HG02970 (cell line): ENCODE results near the gene SFXN5.
A peak's percentile ranks its signal among the peaks of the same experiment; 100 is the strongest.
"Not testable (repeated sequence)": the region's sequence is repeated elsewhere in the genome, so short reads cannot be mapped to it uniquely, and the experiment has no call there.

Experiments used
- ATAC-seq: cut with Tn5 transposase; IDR thresholded peaks from one replicate; pipeline ENCODE4 v1.9.1; 2021; ENCODE audit warnings: mild to moderate bottlenecking, moderate library complexity, moderate number of reproducible peaks; ENCODE audit not compliant: unreplicated experiment, low FRiP score

Gene SFXN5

DNA sequence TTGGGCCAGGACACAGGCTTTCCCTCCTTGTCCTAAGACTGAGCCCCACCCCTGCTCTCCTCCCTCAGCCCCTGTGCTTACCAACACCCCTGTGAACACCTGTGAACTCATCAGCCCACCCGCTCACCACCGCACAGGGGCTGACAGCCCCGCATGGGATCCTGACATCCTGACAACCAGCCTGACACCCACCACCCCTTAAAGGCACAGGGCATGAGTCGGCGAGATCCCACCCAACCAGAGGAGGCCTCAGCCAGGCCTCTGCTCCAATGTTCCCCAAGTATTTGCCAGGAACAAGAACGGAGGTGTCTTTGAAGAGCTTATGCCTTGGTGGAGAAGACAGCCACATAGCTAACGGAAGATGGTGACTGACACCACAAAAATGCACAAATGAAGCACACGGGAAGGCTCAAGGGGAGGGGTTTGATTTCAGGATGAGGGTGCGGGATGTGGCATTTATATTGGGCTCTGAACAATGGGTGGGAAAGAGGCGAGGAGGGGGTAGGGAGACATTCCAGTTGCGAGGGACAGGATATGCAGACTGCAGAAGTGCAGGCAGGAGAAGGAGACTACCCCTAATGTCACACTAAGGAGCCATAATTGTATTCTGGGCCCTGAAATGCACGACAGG, 30.2 kb upstream of the SFXN5 start:
- no peak for ATAC-seq

DNA sequence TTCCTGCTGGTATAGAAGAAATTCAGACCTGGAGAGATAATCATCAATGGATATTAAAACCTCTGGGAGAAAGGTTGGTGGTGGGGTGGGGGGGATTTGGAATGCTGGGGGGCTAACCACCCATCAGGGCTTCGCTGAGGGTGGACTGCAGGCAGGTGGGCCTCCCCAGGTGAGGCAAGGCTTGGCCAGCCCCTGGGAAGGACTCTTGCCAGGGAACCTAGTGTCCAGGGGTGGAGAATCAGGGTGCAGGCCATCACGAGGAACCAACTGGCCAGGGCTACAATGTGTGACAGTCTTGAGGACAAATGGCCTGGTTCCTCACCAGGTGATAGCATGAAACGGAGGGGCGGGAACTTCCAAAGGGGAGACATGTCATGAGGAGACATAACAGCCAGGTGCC, 29.4 kb upstream of the SFXN5 start:
- no peak for ATAC-seq

DNA sequence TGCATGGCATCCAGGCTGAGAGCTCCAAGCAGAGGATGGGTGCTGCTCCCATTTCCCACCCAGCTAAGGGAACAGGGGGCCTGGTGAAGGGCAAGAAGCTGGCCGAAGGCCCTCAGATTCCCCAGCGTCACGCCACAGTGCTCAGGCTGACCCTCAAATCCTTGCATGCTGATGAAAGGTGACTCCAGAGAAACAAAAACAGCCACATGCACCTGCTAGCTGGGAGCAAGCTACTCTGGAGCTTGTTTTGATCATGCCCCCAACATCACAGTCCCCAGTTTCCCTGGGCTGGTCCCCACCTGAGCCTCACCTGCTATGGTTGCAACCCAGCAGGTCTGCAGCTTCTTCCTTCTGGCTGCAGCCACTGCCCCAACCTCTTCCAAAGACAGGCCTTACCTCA, 28.0 kb upstream of the SFXN5 start:
- no peak for ATAC-seq

DNA sequence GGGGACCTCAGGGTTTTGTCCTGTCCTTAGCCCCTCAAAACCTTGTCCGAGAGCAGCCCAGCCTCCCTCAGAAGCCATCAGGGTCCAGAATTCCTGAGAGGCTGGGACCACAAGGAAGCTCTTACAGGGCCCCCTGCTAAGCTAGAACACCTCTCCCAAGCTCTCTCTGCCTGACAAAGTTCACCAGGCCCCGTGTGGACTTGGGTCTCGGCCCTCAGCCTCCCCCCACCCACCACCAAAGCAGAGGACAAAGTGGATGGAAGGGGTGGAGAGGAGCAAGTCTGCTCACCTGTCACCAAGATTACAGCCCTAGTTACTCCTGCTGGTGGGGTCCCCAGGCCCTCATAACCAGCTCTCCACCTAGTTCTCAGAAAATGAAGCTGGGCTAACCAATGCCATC, 24.4 kb upstream of the SFXN5 start:
- ATAC-seq: no peak

DNA sequence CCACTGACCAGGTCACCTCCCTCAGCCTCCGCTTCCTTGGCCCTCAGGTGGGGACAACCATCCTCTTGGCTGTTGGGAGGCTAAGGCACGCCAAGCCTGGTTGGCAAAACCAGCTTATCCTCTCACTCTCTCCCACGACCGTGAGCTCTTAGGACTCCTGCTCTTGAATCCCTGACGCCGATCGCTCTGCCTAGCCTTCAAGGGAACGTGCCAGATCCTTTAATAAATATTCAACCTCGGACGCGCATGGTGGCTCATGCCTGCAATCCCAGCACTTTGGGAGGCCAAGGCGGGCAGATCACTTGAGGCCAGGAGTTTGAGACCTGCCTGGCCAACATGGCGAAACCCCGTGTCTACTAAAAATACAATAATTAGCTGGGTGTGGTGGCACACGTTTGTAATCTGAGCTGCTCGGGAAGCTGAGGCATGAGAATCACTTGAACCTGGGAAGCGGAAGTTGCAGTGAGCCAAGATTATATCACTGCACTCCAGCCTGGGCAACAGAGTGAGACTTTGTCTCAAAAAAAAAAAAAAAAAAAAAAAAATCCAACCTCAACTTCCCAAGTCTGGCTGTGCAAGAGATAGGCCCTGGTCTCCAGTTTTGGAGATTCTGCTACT, 22.2 kb upstream of the SFXN5 start:
- ATAC-seq: not testable (repeated sequence)

DNA sequence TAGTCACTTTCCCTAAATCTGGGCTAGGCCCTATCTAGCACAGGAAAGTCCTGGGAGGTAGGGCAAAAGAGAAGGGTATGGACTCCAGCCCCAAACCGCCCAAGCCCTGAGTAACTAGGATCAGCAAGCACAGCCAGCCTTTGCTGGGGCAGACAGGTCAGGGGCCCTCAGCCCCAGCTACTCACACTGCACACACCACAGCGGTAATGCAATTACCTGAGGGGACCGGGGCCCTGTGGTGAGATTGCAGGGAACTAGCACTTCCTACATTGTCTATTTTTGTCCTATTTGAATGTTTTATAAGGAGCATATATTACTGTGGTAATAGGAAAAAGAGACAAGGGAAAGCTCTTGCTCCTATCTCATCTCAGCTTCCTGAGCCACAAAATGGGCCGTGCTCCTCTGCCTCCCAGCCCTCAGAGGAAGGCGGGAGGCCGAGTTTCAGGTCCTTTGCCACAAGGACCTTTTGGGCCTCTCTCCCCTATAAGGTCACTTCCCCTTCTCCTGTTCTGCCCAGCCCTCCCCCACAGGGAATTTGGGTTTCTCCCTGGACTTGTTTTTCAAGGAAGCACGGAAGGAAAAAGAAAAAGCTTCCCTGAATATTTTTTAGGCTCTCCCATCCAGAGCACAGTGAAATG, 20.8 kb upstream of the SFXN5 start:
- ATAC-seq: no peak

DNA sequence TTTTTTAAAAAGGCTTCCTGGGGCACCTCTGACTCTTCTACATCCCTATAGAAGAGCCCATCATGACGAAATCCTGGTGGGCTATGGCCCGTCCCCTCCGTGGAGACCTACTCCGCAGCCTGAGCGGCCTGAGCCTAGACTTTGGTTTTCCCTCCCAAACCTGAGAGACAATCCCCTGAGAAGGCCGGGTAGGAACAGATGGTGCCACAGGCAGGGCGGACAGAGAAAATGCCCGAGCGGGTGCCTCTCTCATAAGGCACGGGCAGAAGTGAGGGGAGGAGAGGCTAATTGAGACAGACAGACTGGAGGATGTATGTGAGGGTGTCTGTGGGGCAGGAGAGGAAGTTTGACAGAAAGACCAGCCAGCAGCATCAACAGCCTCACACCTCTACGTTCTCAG, 20.2 kb upstream of the SFXN5 start:
- no peak for ATAC-seq

DNA sequence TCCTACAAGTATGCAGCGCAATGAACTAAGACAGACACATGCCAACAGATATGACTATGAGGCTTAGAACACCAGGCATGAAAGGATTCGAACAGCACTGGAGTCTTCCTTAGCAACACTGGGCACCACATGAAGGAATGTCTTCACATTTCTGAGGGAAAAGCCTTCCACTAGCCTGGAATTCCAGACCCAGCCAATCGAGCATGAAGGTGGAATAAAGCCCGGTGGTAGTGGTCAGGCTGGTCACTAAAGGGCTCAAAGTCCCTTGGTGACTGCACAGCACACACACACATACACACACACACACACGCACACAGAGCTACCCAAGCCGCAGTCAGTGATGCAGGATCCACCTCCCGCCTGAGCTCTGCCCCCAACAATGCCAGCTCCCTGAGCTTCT, 19.7 kb upstream of the SFXN5 start:
- no peak for ATAC-seq

DNA sequence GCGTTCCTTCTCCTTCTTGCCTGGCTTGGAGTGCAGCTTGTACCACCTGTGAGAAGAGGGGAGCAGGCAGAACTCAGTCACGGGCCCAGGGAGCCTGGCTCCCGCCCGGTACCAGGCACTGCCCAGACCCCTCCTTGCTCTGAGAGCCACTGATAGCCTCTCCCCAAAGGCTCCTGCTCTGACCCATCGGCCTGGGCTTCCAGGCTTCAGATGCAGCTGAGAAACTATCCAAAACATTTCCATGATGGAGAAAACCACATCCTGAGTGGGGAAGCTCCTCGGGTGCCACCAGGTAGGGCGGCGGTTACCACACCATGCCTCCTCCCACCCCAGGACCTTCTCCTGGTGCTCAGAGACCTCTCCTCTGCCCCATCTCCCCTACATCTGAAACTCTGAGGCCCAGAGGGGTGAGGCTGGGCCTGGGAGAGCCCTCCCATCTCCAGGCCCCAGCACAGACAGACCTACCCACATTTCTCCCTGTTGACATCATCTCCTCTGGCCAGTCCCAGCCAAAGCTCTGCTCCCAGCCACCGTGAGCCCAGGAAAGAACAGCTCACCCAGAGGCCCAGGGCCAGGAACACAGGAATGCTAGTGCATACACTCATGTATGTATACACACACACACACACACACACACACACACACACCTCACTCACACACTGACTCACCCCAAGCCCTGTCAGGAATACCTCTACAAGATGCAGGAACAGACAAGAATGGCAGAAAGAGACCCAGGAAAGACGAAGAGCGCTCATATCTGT, 17.9 kb upstream of the SFXN5 start:
- ATAC-seq: no peak

DNA sequence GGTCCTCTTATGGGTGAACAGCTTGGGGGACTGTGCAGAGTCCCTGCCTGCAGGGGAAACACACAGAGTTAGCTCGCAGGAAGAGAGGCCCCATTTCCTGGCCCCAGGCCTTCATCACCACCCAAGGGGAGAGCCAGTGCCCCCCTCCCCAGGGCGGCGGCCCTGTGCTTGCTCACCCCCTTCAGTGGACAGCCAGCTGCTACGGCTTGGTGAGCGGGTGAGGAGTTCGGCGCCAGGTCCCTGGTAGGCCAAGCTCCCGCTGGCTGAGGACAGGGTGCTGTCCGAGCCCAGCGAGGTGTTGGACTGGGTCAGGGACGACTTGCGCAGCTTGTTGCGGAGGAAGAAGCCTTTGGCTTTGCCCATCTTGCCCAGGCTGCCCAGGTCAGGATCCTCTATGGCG, 17.2 kb upstream of the SFXN5 start:
- ATAC-seq: no peak

DNA sequence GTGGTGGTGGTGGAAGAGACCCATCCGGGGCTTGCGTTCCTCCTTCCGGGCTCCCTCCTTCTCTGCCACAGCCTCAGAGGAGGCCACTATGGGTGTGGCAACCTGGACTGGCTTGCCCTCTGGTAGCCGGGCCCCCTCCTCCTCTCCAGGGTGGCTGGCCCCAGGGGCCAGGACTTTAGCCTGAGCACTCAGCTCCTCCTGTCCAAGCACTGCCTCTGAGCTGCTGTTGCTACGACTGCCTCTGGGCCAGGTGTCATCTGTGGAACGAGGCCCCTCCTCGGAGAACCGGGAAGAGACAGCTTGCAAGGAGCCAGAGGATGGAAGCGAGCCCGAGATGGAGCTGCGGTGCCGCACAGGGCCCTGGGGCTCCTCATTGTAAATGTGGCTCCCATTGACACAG, 16.7 kb upstream of the SFXN5 start:
- no peak for ATAC-seq

DNA sequence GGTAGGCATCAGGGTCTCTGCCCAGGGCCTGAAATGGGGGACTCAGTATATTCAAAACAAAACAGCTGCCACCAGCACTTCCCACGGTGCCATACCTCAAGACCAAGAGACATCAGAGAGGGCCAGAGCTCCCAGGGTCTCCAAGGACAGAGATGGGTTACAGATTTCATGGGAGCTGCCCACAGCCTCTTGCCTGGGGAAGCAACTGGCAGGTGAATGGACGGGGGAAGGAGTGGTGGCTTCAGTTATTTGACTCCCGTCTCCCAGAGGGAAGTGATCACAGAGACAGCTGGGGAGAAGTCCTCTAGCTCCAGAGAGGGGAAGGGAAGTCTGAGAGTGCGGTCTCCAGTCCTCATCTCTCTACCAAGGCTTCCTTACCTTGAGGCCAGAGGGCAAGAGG, 15.8 kb upstream of the SFXN5 start:
- ATAC-seq: no peak

DNA sequence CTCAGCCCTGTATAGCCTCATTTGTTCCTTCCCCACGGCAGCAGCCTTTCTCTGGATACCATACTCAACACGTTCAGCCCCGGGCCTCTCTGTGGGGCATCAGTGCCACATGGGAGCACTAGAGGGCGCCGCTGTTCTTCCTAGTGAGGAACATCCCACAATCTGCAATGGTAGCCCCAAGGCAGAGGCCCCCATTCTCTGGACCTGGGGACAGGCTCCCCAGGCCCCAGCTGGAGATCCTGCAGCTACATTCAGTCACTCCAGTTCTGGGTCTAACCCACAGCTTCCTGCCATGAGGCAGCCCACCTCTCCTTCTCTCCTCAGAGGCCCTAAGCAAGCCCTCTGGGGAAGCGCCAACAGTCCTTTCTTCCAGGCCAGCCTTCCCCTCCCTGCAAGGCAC, 14.2 kb upstream of the SFXN5 start:
- peak; percentile 64 for ATAC-seq

DNA sequence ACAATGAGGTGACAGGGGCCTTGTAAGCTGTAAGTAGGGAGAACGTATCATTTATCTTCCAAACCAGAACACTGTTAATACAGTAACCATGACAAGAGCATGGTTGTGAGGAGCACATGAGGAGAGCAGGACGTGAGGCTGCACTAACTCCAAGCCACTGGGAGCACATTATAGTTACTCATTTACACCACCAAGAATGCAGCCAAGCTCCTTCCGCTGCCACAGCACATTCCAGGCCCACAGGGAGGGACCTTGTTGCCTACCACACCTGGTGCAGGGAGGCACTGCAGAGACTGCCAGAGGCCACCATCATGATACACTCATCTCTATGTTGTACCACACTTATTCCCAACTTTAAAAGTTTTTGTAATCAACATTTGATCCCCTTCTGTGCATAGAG, 13.5 kb upstream of the SFXN5 start:
- no peak for ATAC-seq

DNA sequence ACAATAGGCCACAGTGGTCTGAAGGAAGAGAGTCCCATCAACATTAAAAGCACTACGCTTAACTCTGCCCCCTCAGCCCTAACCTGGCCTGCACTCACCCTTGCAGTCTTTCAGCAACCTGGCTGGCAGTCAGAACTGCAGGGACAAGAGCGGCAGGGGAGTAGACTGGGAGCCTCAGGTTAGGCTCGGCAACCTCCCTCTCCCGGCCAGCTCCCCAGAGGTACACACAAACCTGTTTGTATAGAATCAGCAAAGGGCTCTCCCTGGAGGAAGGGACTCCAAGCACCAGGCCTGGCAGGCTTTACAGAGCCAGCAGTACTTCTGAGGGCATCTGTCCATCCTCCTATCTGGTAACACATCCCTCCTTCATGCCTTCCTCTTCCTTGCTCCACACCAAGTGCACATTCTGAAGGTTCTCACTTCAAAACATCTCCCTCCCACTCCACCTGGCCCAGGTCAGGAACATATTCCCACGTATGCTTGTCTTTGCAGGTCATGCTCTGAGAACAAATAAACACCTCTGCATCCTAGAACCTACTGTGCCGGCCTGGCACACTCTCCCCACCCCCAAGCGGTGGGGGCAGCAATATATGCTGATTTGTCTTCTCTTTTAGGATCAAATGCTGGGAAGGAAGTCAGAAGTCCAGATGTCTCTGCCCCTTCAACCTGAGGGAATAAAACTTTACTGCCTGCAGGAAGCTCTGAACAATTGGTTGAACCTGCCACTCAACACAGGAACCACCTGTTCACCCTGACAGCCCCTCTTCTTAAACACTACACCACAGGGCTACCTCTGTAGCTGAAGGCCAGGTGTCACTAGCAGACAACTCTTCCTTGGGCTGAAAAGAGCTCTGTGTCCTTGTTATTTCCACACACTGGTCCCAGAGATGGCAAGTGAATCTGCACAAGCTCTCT, 12.6 kb upstream of the SFXN5 start:
- ATAC-seq: no peak

DNA sequence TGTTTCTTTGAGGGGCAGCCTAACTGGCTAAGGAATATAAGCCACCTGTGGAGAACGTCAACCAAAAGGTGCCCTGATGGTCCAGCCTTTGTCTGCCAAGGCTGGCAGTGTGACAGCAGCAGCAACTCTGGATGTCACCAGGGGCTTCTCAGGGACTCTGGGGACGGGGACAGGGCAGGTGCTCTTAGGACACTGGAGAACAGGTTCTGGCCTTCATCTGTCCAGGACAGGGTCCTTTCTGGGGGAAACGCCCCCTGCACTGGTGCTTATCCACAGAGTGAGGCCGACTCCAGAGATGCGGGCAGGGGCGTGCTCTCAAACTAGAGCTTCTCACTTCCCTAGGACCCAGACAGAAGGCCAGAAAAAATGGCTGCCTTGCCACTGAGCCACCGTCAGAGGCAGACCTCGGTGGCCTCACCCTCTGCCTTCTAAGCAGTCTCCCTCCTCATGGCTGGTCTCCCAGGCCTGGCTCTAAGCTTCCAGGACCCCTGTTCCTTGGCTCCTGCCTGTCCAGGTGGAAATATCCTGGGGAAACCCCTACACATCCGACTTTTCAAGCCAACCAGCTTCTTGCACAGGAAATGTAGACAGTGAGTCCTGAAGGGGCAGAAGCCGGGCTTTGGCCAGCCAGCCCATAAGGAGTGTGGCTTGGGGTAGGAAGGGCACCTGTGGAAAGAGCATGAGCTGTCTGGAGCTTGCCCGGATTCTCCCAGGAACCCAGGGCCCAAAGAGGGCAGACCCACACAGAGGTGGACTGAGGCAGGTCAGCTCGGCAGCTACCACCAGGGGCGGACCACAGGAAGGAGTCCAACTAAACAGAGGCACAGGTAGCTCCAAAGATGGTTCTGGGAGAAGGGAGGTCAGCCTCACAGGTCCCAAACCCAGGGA, 11.3 kb upstream of the SFXN5 start:
- no peak for ATAC-seq

DNA sequence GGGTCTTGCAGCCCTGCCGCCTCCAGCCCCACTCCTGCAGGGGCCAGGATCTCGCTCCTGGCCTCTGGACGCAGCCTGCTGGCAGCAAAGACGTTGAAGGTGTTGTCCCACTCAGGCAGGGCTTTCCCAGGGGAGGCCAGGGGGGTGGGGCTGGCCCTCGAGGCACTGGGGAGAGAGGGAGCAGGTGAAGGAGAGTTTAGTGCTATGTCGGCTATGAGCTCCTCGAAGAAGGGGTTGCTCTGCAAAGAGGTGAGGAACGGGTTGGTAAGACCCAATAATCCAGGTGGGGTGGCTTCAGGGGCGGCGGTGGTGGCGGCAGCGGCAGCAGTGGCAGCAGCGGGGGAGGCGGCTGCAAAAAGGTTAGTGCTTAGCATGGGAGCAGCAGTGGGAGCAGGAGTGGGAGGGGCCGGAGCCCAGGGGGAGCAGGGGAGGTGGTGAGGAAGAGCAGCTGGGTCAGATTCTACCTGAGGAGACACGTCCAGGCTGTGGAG, 9.7 kb upstream of the SFXN5 start:
- no peak for ATAC-seq

DNA sequence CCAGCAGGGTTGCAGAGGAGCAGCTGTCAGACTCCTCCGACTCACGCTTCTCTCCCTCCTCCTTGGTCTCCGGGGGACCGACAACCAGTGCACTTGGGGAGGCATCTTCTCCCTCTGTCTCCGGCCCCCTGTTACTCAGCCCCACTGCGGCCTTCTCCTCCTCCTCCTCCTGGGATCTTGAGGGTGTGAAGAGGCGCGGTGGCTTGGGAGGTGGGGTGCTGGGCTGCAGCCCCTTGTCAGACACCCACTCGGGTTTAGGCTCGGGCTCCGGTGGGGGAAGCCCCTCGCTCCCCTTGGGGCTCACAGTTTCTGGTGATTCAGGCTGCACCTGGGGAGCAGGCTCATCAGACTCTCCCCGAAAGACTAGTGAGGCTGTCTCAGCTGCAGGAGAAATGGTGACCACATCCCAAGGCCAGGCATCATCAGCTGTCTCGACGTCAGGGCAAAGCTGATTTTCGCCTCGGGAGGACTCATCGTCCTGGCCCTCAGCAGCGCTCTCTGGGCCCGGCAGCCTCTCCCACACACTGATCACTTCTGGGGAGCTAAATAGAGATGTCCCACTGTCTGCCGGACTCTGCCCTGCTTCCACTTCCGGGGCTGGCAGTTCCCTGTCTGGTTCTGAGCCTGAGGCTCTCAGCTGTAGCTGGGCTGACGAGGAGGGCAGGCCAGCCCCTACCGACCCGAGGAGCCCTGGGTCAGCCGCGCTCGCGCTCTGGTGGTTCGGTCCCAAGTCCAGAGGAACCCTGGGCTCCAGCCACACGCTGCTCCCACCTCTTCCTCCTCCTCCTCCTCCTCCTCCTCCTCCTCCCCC, 9.0 kb upstream of the SFXN5 start:
- ATAC-seq: no peak

DNA sequence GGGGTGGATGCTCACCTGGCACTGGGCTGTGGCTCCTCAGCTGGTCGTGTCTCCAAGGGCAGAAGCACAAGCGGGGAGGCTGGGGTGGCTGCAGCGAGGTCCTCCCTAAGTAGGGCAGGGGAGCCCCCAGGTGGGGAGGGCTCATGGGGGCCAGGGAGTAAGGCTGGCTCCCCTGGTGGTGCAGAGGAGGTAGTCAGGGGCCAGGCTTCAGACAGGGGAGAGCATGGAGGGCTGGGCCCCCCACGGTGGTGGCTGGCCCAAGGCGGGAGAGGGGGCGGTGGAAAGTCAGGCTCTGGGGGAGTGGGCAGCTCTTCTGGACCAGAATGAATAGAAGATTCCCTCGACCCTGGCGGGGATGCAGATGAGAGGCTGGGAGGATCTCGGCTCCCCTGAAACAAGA, 8.1 kb upstream of the SFXN5 start:
- no peak for ATAC-seq
